ENCODE results near the gene CATSPERE.
"Not testable (repeated sequence)": the region's sequence is repeated elsewhere in the genome, so short reads cannot be mapped to it uniquely, and the experiment has no call there.

DNA sequence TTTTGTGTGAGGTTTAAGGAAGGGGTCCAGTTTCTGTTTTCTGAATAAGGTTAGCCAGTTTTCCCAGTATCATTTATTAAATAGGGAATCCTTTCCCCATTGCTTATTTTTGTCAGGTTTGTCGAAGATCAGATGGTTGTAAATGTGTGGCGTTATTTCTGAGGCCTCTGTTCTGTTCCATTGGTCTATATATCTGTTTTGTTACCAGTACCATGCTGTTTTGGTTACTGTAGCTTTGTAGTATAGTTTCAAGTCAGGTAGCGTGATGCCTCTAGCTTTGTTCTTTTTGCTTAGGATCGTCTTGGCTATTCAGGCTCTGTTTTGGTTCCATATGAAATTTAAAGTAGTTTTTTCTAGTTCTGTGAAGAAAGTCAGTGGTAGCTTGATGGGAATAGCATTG lies 39.4 kb downstream of the CATSPERE start:
- TF ChIP-seq, protein P1, sequence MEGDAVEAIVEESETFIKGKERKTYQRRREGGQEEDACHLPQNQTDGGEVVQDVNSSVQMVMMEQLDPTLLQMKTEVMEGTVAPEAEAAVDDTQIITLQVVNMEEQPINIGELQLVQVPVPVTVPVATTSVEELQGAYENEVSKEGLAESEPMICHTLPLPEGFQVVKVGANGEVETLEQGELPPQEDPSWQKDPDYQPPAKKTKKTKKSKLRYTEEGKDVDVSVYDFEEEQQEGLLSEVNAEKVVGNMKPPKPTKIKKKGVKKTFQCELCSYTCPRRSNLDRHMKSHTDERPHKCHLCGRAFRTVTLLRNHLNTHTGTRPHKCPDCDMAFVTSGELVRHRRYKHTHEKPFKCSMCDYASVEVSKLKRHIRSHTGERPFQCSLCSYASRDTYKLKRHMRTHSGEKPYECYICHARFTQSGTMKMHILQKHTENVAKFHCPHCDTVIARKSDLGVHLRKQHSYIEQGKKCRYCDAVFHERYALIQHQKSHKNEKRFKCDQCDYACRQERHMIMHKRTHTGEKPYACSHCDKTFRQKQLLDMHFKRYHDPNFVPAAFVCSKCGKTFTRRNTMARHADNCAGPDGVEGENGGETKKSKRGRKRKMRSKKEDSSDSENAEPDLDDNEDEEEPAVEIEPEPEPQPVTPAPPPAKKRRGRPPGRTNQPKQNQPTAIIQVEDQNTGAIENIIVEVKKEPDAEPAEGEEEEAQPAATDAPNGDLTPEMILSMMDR (IDR thresholded peaks at IDR 0.05; ENCODE audit: low read length), result not testable (repeated sequence)
- TF ChIP-seq EZH2 (optimal IDR thresholded peaks at IDR 0.05; ENCODE audit: low read depth, low read length); EZH2phosphoT487 (IDR thresholded peaks at IDR 0.05; ENCODE audit: low read length): not testable (repeated sequence)

Measured in MM.1S (cell line).